SK-N-SH (cell line): Measurements from ENCODE around the gene MGAT1. TPM values are rescaled to one million over a fixed set of nuclear protein-coding genes. Genes with fewer than 3 reads are reported as not detected.

Source experiments
- CTCF ChIA-PET: fragments of 300-600, 350-600 bp; formaldehyde crosslinking; extraction: SDS; loops from one replicate; lab custom pipeline; 2021; lab: Yijun Ruan, JAX
- POLR2A ChIA-PET: fragments of 350-600 bp; sonication (Branson Sonifier 250); formaldehyde crosslinking; extraction: SDS; loops from one replicate; lab custom pipeline; 2020; ENCODE audit warnings: antibody characterized with exemption, inconsistent platforms; lab: Yijun Ruan, JAX
- DNase-seq: peaks from one replicate; pipeline ENCODE4 v3.0.0; 2012
- H2AFZ ChIP-seq: fragments of 200-600 bp; sonication (generic); 2 replicates; pipeline ENCODE4 v1.8.1; 2016; ENCODE audit warnings: antibody characterized with exemption, mild to moderate bottlenecking, low read depth
- H3F3A ChIP-seq: fragments of 200-600 bp; sonication (generic); replicated peaks from 2 replicates; pipeline ENCODE3; 2016; ENCODE audit warnings: antibody characterized with exemption, mild to moderate bottlenecking; ENCODE audit not compliant: insufficient read depth
- H3K27ac ChIP-seq, 2 experiments: fragments of 200-500 bp in 1 of 2; fragments of 200-600 bp in 1 of 2; sonication (Bioruptor generic) in 1 of 2; sonication (generic), shearing (Covaris generic) in 1 of 2; 2 replicates each; pipeline versions ENCODE4 v1.5.1 to v1.6.1; 2014 to 2016; ENCODE audit warnings: low read depth in 2 of 2, inconsistent platforms in 1 of 2, low read length in 1 of 2, mild to moderate bottlenecking in 1 of 2, mixed read lengths in 1 of 2
- H3K27me3 ChIP-seq: fragments of 200-600 bp; sonication (generic), shearing (Covaris generic); 2 replicates; pipeline ENCODE4 v1.6.1; 2016; ENCODE audit warnings: mixed run types; ENCODE audit not compliant: insufficient read depth
- H3K36me3 ChIP-seq, 2 experiments: fragments of 200-500 bp in 1 of 2; fragments of 200-600 bp in 1 of 2; sonication (Bioruptor generic) in 1 of 2; sonication (generic) in 1 of 2; replicated peaks in 1 of 2; 2 replicates each; pipeline versions ENCODE3 to v1.5.1; 2014 to 2016; ENCODE audit warnings: low read length in 1 of 2, mild to moderate bottlenecking in 1 of 2; ENCODE audit not compliant: insufficient read depth in 2 of 2, control insufficient read depth in 1 of 2
- H3K4me1 ChIP-seq, 2 experiments: fragments of 200-500 bp in 1 of 2; fragments of 200-600 bp in 1 of 2; sonication (Bioruptor generic) in 1 of 2; sonication (generic), shearing (Covaris generic) in 1 of 2; 2 replicates each; pipeline versions ENCODE4 v1.5.1 to v1.6.1; 2014 to 2016; ENCODE audit warnings: low read depth in 1 of 2, low read length in 1 of 2, mixed run types in 1 of 2; ENCODE audit not compliant: insufficient read depth in 2 of 2, control insufficient read depth in 1 of 2
- H3K4me2 ChIP-seq: fragments of 200-600 bp; sonication (generic), shearing (Covaris generic); 2 replicates; pipeline ENCODE4 v1.6.1; 2017; ENCODE audit warnings: mixed run types
- H3K4me3 ChIP-seq, 2 experiments: fragments of 200-500 bp in 1 of 2; fragments of 200-600 bp in 1 of 2; sonication (Bioruptor generic) in 1 of 2; sonication (generic), shearing (Covaris generic) in 1 of 2; 2 replicates each; pipeline versions ENCODE4 v1.5.1 to v1.8.1; 2014 to 2016; ENCODE audit warnings: low read depth in 2 of 2, inconsistent platforms in 1 of 2, low read length in 1 of 2, mild to moderate bottlenecking in 1 of 2, mixed read lengths in 1 of 2, moderate library complexity in 1 of 2
- H3K79me2 ChIP-seq: fragments of 200-600 bp; sonication (generic); 2 replicates; pipeline ENCODE4 v1.8.1; 2017; ENCODE audit warnings: mild to moderate bottlenecking; ENCODE audit not compliant: insufficient read depth
- H3K9ac ChIP-seq: fragments of 200-600 bp; sonication (generic); 2 replicates; pipeline ENCODE4 v1.6.1; 2017; ENCODE audit warnings: mixed run types
- H3K9me2 ChIP-seq: fragments of 200-600 bp; sonication (generic); 2 replicates; pipeline ENCODE4 v1.6.1; 2017; ENCODE audit warnings: mixed run types
- H3K9me3 ChIP-seq: fragments of 200-600 bp; sonication (generic); 2 replicates; pipeline ENCODE4 v1.6.1; 2017; ENCODE audit warnings: mixed run types, mild to moderate bottlenecking, moderate library complexity
- H4K20me1 ChIP-seq: fragments of 200-600 bp; sonication (generic); 2 replicates; pipeline ENCODE4 v1.6.1; 2017; ENCODE audit warnings: mild to moderate bottlenecking, mixed run types; ENCODE audit not compliant: insufficient read depth
- CHD2 ChIP-seq: fragments of 150-350 bp; IDR thresholded peaks from 2 replicates; pipeline ENCODE4 v1.6.1; 2018; ENCODE audit warnings: low read length; ENCODE audit not compliant: partially characterized antibody
- ELF1 ChIP-seq: IDR thresholded peaks from 2 replicates; pipeline ENCODE4 v1.4.0; 2012
- EP300 ChIP-seq, 2 experiments: IDR thresholded peaks; 2 replicates each; pipeline versions ENCODE4 v1.4.0 to v1.6.1; 2012; ENCODE audit warnings: borderline replicate concordance in 1 of 2, low read depth in 1 of 2, low read length in 1 of 2
- EZH2phosphoT487 ChIP-seq: fragments of 200-600 bp; sonication (generic); IDR thresholded peaks from 2 replicates; pipeline ENCODE4 v1.6.1; 2017; ENCODE audit warnings: low read depth, mixed run types, mild to moderate bottlenecking, antibody characterized with exemption, moderate library complexity, borderline replicate concordance
- FOXJ3 ChIP-seq: sonication (generic); formaldehyde crosslinking; IDR thresholded peaks from 2 replicates; pipeline ENCODE4 v1.5.1; 2020; ENCODE audit warnings: mild to moderate bottlenecking, missing genetic modification reagents
- FOXM1 ChIP-seq: IDR thresholded peaks from 2 replicates; pipeline ENCODE4 v1.4.0; 2012; ENCODE audit warnings: low read depth, mild to moderate bottlenecking
- GABPA ChIP-seq: IDR thresholded peaks from 2 replicates; pipeline ENCODE4 v1.4.0; 2012; ENCODE audit warnings: low read depth, mild to moderate bottlenecking
- GATA2 ChIP-seq: sonication (generic); formaldehyde crosslinking; IDR thresholded peaks from 2 replicates; pipeline ENCODE4 v1.5.0; 2020; ENCODE audit warnings: mild to moderate bottlenecking, missing genetic modification reagents
- JUND ChIP-seq: IDR thresholded peaks from 2 replicates; pipeline ENCODE4 v1.4.0; 2012
- MXI1 ChIP-seq: IDR thresholded peaks from 2 replicates; pipeline ENCODE4 v1.6.1; 2012; ENCODE audit warnings: mild to moderate bottlenecking, low read depth, low read length, improper control_type of control experiment
- NRF1 ChIP-seq: IDR thresholded peaks from 2 replicates; pipeline ENCODE4 v1.6.1; 2012; ENCODE audit warnings: low read depth, mild to moderate bottlenecking, low read length
- PBX3 ChIP-seq: IDR thresholded peaks from 2 replicates; pipeline ENCODE4; 2012
- RAD21 ChIP-seq: IDR thresholded peaks from 2 replicates; pipeline ENCODE4 v1.6.1; 2012; ENCODE audit warnings: mild to moderate bottlenecking, low read length
- RFX5 ChIP-seq: IDR thresholded peaks from 2 replicates; pipeline ENCODE4 v1.6.1; 2012; ENCODE audit warnings: mild to moderate bottlenecking, improper control_type of control experiment, low read length
- RXRA ChIP-seq: IDR thresholded peaks from 2 replicates; pipeline ENCODE4 v1.4.0; 2012; ENCODE audit warnings: low read depth, mild to moderate bottlenecking, borderline replicate concordance
- SIN3A ChIP-seq: IDR thresholded peaks from 2 replicates; pipeline ENCODE4 v1.6.1; 2012; ENCODE audit warnings: low read depth, mild to moderate bottlenecking, low read length, moderate library complexity, borderline replicate concordance
- TCF12 ChIP-seq: IDR thresholded peaks from 2 replicates; pipeline ENCODE4 v1.4.0; 2012
- YY1 ChIP-seq: IDR thresholded peaks from 2 replicates; pipeline ENCODE4 v1.4.0; 2012; ENCODE audit warnings: low read depth, mild to moderate bottlenecking
- WGBS: methylation state at CpG from one replicate; pipeline ENCODE4 v1.1.6; 2017; ENCODE audit warnings: low lambda C conversion rate; 5-methylcytosine and 5-hydroxymethylcytosine counted together
- polyA plus RNA-seq, 3 experiments: library from polyadenylated mRNA; depleted of rRNA; stranded (reverse); fragments of >200 nt; gene quantifications; 2 replicates each; pipeline ENCODE4 v1.2.3, GENCODE V29; 2012

MGAT1 gene
- polyA plus RNA-seq, 1 of the 3 experiments (the other 2 are of a cell fraction): 47.3 TPM

- no peaks in the 10 kb centered on the region for H4K20me1 ChIP-seq
- no peak overlapping the region for H3K9ac ChIP-seq
- H3K36me3 ChIP-seq: no peaks in the 10 kb centered on the region
- ChIA-PET CTCF (interaction anchor here (1.3 kb wide), 1 partner anchor 372 kb away, joined by 4 read pairs; no protein-coding TSS in a partner anchor), POLR2A (no interaction called here)
- WGBS: 40% methylated on average over 10 of the region's 10 CpGs
- H3K4me3 ChIP-seq: no peak overlapping the region
- H3K27ac ChIP-seq: no peak overlapping the region
- no peak overlapping the region for H3K4me2 ChIP-seq
- H2AFZ ChIP-seq: no peak overlapping the region
- H3K79me2 ChIP-seq: no peaks in the 10 kb centered on the region
- no peaks in the 10 kb centered on the region for H3K9me3 ChIP-seq
- DNase-seq: no peak
- TF ChIP-seq YY1 (no peak), EP300 (IDR thresholded peaks at IDR 0.05; ENCODE audit: borderline replicate concordance in 1 of 2, low read depth in 1 of 2, low read length in 1 of 2) (no peak), PBX3 (no peak)
- H3F3A ChIP-seq: peaks cover 9% of the 10 kb centered on the region
- H3K4me1 ChIP-seq: 0 out of 4 replicates have a peak, but pooled peaks cover 0 to under 1% of the 10 kb centered on the region in 2 experiments
- no peaks in the 10 kb centered on the region; the same call in 1 of the 2 replicates for H3K27me3 ChIP-seq
- no peaks in the 10 kb centered on the region for H3K9me2 ChIP-seq
Measured at GRCh38 chr5:180779985-180780610, 22.5 kb downstream of the MGAT1 start.

- H3K9ac ChIP-seq: no peak overlapping the region
- H3K4me3 ChIP-seq: no peak overlapping the region
- no peak overlapping the region for H3K4me2 ChIP-seq
- H3K9me3 ChIP-seq: no peaks in the 10 kb centered on the region
- no peaks in the 10 kb centered on the region for H3K4me1 ChIP-seq
- no peak for DNase-seq
- H3K9me2 ChIP-seq: no peaks in the 10 kb centered on the region
- no peak for TF ChIP-seq GATA2 (CRISPR knock-in tag)
- TF ChIP-seq JUND: no peak
- TF ChIP-seq RXRA: no peak
- TF ChIP-seq EZH2phosphoT487: no peak
- TF ChIP-seq RFX5: no peak
- no peak for TF ChIP-seq SIN3A
- no peak for TF ChIP-seq ELF1
- TF ChIP-seq NRF1: no peak
- TF ChIP-seq TCF12: no peak
- no peaks in the 10 kb centered on the region; the same call in 1 of the 2 replicates for H3K27me3 ChIP-seq
- no peaks in the 10 kb centered on the region for H3K36me3 ChIP-seq
- H4K20me1 ChIP-seq: no peaks in the 10 kb centered on the region
- H3F3A ChIP-seq: peaks cover 4% of the 10 kb centered on the region
- H3K79me2 ChIP-seq: no peaks in the 10 kb centered on the region
- WGBS: 47% methylated on average over 1 of the region's 1 CpG
- ChIA-PET CTCF (no interaction called here), POLR2A (no interaction called here)
- no peak overlapping the region for H3K27ac ChIP-seq
- no peak overlapping the region for H2AFZ ChIP-seq
Measured at GRCh38 chr5:180777475-180777874, 25.1 kb downstream of the MGAT1 start.

- POLR2A ChIA-PET: no interaction called here
- WGBS: 40% methylated on average over 1 of the region's 1 CpG
- TF ChIP-seq GABPA (no peak), MXI1 (no peak), FOXM1 (no peak), CHD2 (no peak), GATA2 (CRISPR knock-in tag) (no peak), RAD21 (no peak), PBX3 (no peak), FOXJ3 (CRISPR knock-in tag) (no peak), YY1 (no peak)
Measured at GRCh38 chr5:180776376-180776775, 26.2 kb downstream of the MGAT1 start.

More at GRCh38 chr5:180776376-180776775, 26.2 kb downstream of the MGAT1 start:
- H3K4me3 ChIP-seq: no peak overlapping the region
- no peaks in the 10 kb centered on the region; the same call in 1 of the 2 replicates for H3K27me3 ChIP-seq
- peaks cover 4% of the 10 kb centered on the region for H3F3A ChIP-seq
- H3K9me3 ChIP-seq: no peaks in the 10 kb centered on the region
- no peak overlapping the region for H3K9ac ChIP-seq
- no peaks in the 10 kb centered on the region for H4K20me1 ChIP-seq
- no peaks in the 10 kb centered on the region for H3K4me1 ChIP-seq
- CTCF ChIA-PET: interaction anchor here (3.4 kb wide), 1 partner anchor 8 kb away, joined by 11 read pairs; no protein-coding TSS in a partner anchor
- no peak overlapping the region for H3K4me2 ChIP-seq
- no peak overlapping the region for H3K27ac ChIP-seq
- H2AFZ ChIP-seq: no peak overlapping the region
- DNase-seq: no peak
- no peaks in the 10 kb centered on the region for H3K79me2 ChIP-seq
- H3K9me2 ChIP-seq: no peaks in the 10 kb centered on the region
- no peaks in the 10 kb centered on the region for H3K36me3 ChIP-seq
